Measurements from ENCODE around the gene SIRT6. TPM values are rescaled to one million over a fixed set of nuclear protein-coding genes. Genes with fewer than 3 reads are reported as not detected.

Gene SIRT6
- total and polyA plus RNA-seq, 4 donors, result 8.1 to 45.4 (median 24.5) TPM

Small RNA genes lying within 50 kb of the gene (small RNA-seq; reads per million reads assigned to genes)
- gene RF00017 (ENCODE audit: low replicate concordance), result not detected

Other genes with a start within 250 kb of the SIRT6 start
- under 1 TPM in 1 of 2 donors, not detected in 1; 0.28 TPM for gene NMRK2, start 249.5 kb downstream of the SIRT6 start, total RNA-seq
- gene NMRK2, start 249.5 kb downstream of the SIRT6 start, polyA plus RNA-seq (ENCODE audit: insufficient read length in 2 of 2), result under 1 TPM in 1 of 2 donors, not detected in 1; 0.74 TPM
- 10 to 100 TPM; 40.1 to 52.1 TPM for gene DAPK3, start 211.5 kb downstream of the SIRT6 start, total RNA-seq
- 10 to 100 TPM; 67.2 to 79.6 TPM for gene DAPK3, start 211.5 kb downstream of the SIRT6 start, polyA plus RNA-seq (ENCODE audit: insufficient read length in 2 of 2)
- gene EEF2, start 197.1 kb downstream of the SIRT6 start, total RNA-seq, result 1,000 to 10,000 TPM; 1,335 to 1,977 TPM
- 1,000 to 10,000 TPM; 1,625 to 1,669 TPM for gene EEF2, start 197.1 kb downstream of the SIRT6 start, polyA plus RNA-seq (ENCODE audit: insufficient read length in 2 of 2)
- 10 to 100 TPM; 24.8 to 26.3 TPM for gene PIAS4, start 174.8 kb downstream of the SIRT6 start, total RNA-seq
- 10 to 100 TPM; 33.2 to 37.7 TPM for gene PIAS4, start 174.8 kb downstream of the SIRT6 start, polyA plus RNA-seq (ENCODE audit: insufficient read length in 2 of 2)
- 1 to 10 TPM; 6.6 to 6.9 TPM for gene ZBTB7A, start 115.7 kb downstream of the SIRT6 start, total RNA-seq
- gene ZBTB7A, start 115.7 kb downstream of the SIRT6 start, polyA plus RNA-seq (ENCODE audit: insufficient read length in 2 of 2), result 10 to 100 TPM; 12.7 to 14.6 TPM
- gene MAP2K2, start 58.4 kb downstream of the SIRT6 start, total RNA-seq, result 100 to 1,000 TPM in 1 of 2 donors, 10 to 100 TPM in 1; 72.6 to 121 TPM
- gene MAP2K2, start 58.4 kb downstream of the SIRT6 start, polyA plus RNA-seq (ENCODE audit: insufficient read length in 2 of 2), result 100 to 1,000 TPM; 183 to 188 TPM
- not detected for gene CREB3L3, start 28.9 kb downstream of the SIRT6 start, total RNA-seq
- gene CREB3L3, start 28.9 kb downstream of the SIRT6 start, polyA plus RNA-seq (ENCODE audit: insufficient read length in 2 of 2), result under 1 TPM; 0.44 to 0.48 TPM
- gene ANKRD24, start 126 bp upstream of the SIRT6 start, total RNA-seq, result 1 to 10 TPM; 2.8 to 3.1 TPM
- 10 to 100 TPM; 10.4 to 13.7 TPM for gene ANKRD24, start 126 bp upstream of the SIRT6 start, polyA plus RNA-seq (ENCODE audit: insufficient read length in 2 of 2)
- under 1 TPM; 0.69 to 0.77 TPM for gene EBI3, start 47.0 kb upstream of the SIRT6 start, total RNA-seq
- 1 to 10 TPM in 1 of 2 donors, under 1 TPM in 1; 0.89 to 1.6 TPM for gene EBI3, start 47.0 kb upstream of the SIRT6 start, polyA plus RNA-seq (ENCODE audit: insufficient read length in 2 of 2)
- gene YJU2, start 64.5 kb upstream of the SIRT6 start, total RNA-seq, result 10 to 100 TPM; 12.5 to 25.2 TPM
- 10 to 100 TPM; 26.6 to 27.0 TPM for gene YJU2, start 64.5 kb upstream of the SIRT6 start, polyA plus RNA-seq (ENCODE audit: insufficient read length in 2 of 2)
- gene SHD, start 96.7 kb upstream of the SIRT6 start, total RNA-seq, result 10 to 100 TPM in 1 of 2 donors, 1 to 10 TPM in 1; 6.7 to 10.4 TPM
- 10 to 100 TPM; 68.4 to 77.1 TPM for gene SHD, start 96.7 kb upstream of the SIRT6 start, polyA plus RNA-seq (ENCODE audit: insufficient read length in 2 of 2)
- gene TMIGD2, start 119.8 kb upstream of the SIRT6 start, total RNA-seq, result under 1 TPM; 0.79 to 0.94 TPM
- 1 to 10 TPM; 1.1 to 1.6 TPM for gene TMIGD2, start 119.8 kb upstream of the SIRT6 start, polyA plus RNA-seq (ENCODE audit: insufficient read length in 2 of 2)
- gene FSD1, start 122.0 kb upstream of the SIRT6 start, total RNA-seq, result 10 to 100 TPM; 15.9 to 34.4 TPM
- gene FSD1, start 122.0 kb upstream of the SIRT6 start, polyA plus RNA-seq (ENCODE audit: insufficient read length in 2 of 2), result 100 to 1,000 TPM; 107 to 118 TPM
- gene STAP2, start 156.3 kb upstream of the SIRT6 start, total RNA-seq, result 10 to 100 TPM in 1 of 2 donors, 1 to 10 TPM in 1; 3.2 to 21.9 TPM
- gene STAP2, start 156.3 kb upstream of the SIRT6 start, polyA plus RNA-seq (ENCODE audit: insufficient read length in 2 of 2), result 1 to 10 TPM; 5.2 to 8.5 TPM
- 10 to 100 TPM; 10.8 to 13.0 TPM for gene MPND, start 161.0 kb upstream of the SIRT6 start, total RNA-seq
- gene MPND, start 161.0 kb upstream of the SIRT6 start, polyA plus RNA-seq (ENCODE audit: insufficient read length in 2 of 2), result 10 to 100 TPM; 42.6 to 47.4 TPM
- gene SH3GL1, start 218.0 kb upstream of the SIRT6 start, total RNA-seq, result 10 to 100 TPM; 14.3 to 44.1 TPM
- 100 to 1,000 TPM; 104 to 105 TPM for gene SH3GL1, start 218.0 kb upstream of the SIRT6 start, polyA plus RNA-seq (ENCODE audit: insufficient read length in 2 of 2)
- 1 to 10 TPM; 6.2 to 9.3 TPM for gene CHAF1A, start 220.1 kb upstream of the SIRT6 start, total RNA-seq
- 10 to 100 TPM; 14.2 to 16.9 TPM for gene CHAF1A, start 220.1 kb upstream of the SIRT6 start, polyA plus RNA-seq (ENCODE audit: insufficient read length in 2 of 2)

All from spinal cord (tissue), 4 donors.